Heart left ventricle (tissue), 16 donors: ENCODE measurements around the gene STK4. TPM values are rescaled to one million over a fixed set of nuclear protein-coding genes. Genes with fewer than 3 reads are reported as not detected.

Experiments
- ATAC-seq, 4 donors: fragments of 200-7000 bp; cut with Tn5 transposase; one replicate each; pipeline ENCODE4 v1.9.1; 2020 to 2022; ENCODE audit warnings: moderate library complexity in 4 of 4, mild to moderate bottlenecking in 3 of 4, moderate number of reproducible peaks in 1 of 4
- DNase-seq, 5 donors: peaks; one replicate each; pipeline ENCODE4 v3.0.0-alpha.2; 2020
- H3K27ac ChIP-seq, 12 donors: fragments of 200-600 bp; sonication (generic) in 4 of 12; one replicate each; pipeline versions ENCODE4 v1.5.0 to v1.8.0; 2016 to 2022; ENCODE audit warnings: mild to moderate bottlenecking in 2 of 12
- H3K27me3 ChIP-seq, 9 donors: fragments of 200-600 bp; sonication (generic) in 2 of 9; one replicate each; pipeline versions ENCODE4 v1.5.1 to v1.8.0; 2016 to 2022; ENCODE audit warnings: mild to moderate bottlenecking in 3 of 9
- H3K36me3 ChIP-seq, 9 donors: fragments of 200-600 bp; sonication (generic) in 2 of 9; one replicate each; pipeline versions ENCODE4 v1.5.0 to v1.8.0; 2018 to 2022; ENCODE audit warnings: mild to moderate bottlenecking in 2 of 9
- H3K4me1 ChIP-seq, 12 donors: fragments of 200-600 bp; sonication (generic) in 4 of 12; one replicate each; pipeline versions ENCODE4 v1.5.0 to v1.8.0; 2016 to 2022; ENCODE audit warnings: mild to moderate bottlenecking in 3 of 12
- H3K4me3 ChIP-seq, 12 donors: fragments of 200-600 bp; sonication (generic) in 4 of 12; one replicate each; pipeline versions ENCODE4 v1.5.0 to v1.8.0; 2017 to 2022; ENCODE audit warnings: mild to moderate bottlenecking in 9 of 12, moderate library complexity in 4 of 12
- H3K9me3 ChIP-seq, 12 donors: fragments of 200-600 bp; sonication (generic) in 4 of 12; one replicate each; pipeline versions ENCODE4 v1.5.0 to v1.8.0; 2016 to 2022; ENCODE audit warnings: mild to moderate bottlenecking in 1 of 12
- CTCF ChIP-seq, 12 donors: fragments of 200-600 bp; sonication (generic) in 4 of 12; IDR thresholded peaks; one replicate each; pipeline versions ENCODE4 v1.5.0 to v1.8.0; 2018 to 2022; ENCODE audit warnings: antibody characterized with exemption in 12 of 12, mild to moderate bottlenecking in 5 of 12
- POLR2A ChIP-seq, 2 donors: fragments of 450-650 bp; IDR thresholded peaks; one replicate each; pipeline ENCODE4 v1.6.1; 2017; ENCODE audit warnings: antibody characterized with exemption in 2 of 2, mild to moderate bottlenecking in 2 of 2, moderate library complexity in 2 of 2
- WGBS, 4 donors: extraction: QIAGEN DNeasy Blood & Tissue Kit in 2 of 4; methylation state at CpG; one replicate each; pipeline versions ENCODE4 v1.1.5 to v1.1.7; 2013 to 2018; 5-methylcytosine and 5-hydroxymethylcytosine counted together
- intact Hi-C, 10 donors: fragments of 100-400 bp; cut with DNase I; formaldehyde crosslinking; loops; one replicate each; pipeline versions ENCODE4 v1.11.1 to v1.14.2; 2022
- polyA plus RNA-seq, 2 donors: library from polyadenylated mRNA; stranded (reverse); fragments of 200-250 nt; gene quantifications; one replicate each; pipeline ENCODE4 v1.2.3, GENCODE V29; 2013
- total RNA-seq, 9 donors: library from RNA; depleted of rRNA in 2 of 9; stranded (reverse); fragments of >200 nt in 2 of 9; fragmentation: NEBNext Ultra II Directional in 3 of 9; extraction: Animal tissue kit (Norgen Biotek cat#: 25700) in 3 of 9; gene quantifications; one replicate each; pipeline versions ENCODE4 v1.1.0 to v1.2.4, GENCODE V29; 2016 to 2023
- donor health status: ischemic (EF 13 %, LVEDD 7.1; RV severe dilation, severe dysfunction).
- donor health status: healthy with polysubstance abuse.
- donor health status: DM: no; HTN: yes; CAD: no.
- donor health status: DM: no; HTN: no; CAD: no.
- donor health status: ischemic (EF 25% LVEDD 6.9; RV normal size, moderate dysfunction).
- donor health status: ischemic (EF 25% LVEDD 5.7; RV mildly dilated, moderate dysfunction).
- donor health status: healthy.
- donor health status: DM: yes; HTN: yes; CAD: no.
- donor health status: ischemic (EF 35%, LVEDD 5.7; RV mildly dilated, moderate dysfunction).
- donor health status: nonischemic (EF 11% LVEDD 7.7; RV severe dilation, severe dysfunction).
- donor health status: DM: yes; HTN: yes; CAD: no.
- donor health status: PGD.
- donor health status: ischemic (EF 29% LVEDD 5.4; RV normal size, mild dysfunction).
- donor health status: nonischemic (EF 23%, LVEDD 6.1; RV moderate dilation, normal function).

STK4 gene
- total and polyA plus RNA-seq, 11 donors, result 3.2 to 25.3 (median 9.3) TPM

- ATAC-seq (no peak), DNase-seq (no peak)
- no peaks in the 10 kb centered on the region for H3K4me1 ChIP-seq
- H3K36me3 ChIP-seq, result peaks cover 0 to 31% (median 3%) of the 10 kb centered on the region in 9 donors
- no peak for TF ChIP-seq POLR2A (IDR thresholded peaks at IDR 0.05)
- no peak for TF ChIP-seq CTCF (IDR thresholded peaks at IDR 0.05)
- H3K4me3 ChIP-seq, result no peak overlapping the region
- no peak overlapping the region for H3K27ac ChIP-seq
- intact Hi-C loops, result no loop called here
- no peaks in the 10 kb centered on the region for H3K27me3 ChIP-seq
- H3K9me3 ChIP-seq, result no peaks in the 10 kb centered on the region
Observed at GRCh38 chr20:45064812-45065211, 98.5 kb downstream of the STK4 start.

GRCh38 chr20:45066372-45066771 lies 100.1 kb downstream of the STK4 start:
- intact Hi-C loops, result no loop called here
- Histone ChIP-seq H3K9me3 (no peaks in the 10 kb centered on the region), H3K27ac (no peak overlapping the region), H3K36me3 (peaks cover 0 to 31% (median 0%) of the 10 kb centered on the region in 9 donors), H3K4me3 (no peak overlapping the region), H3K27me3 (no peaks in the 10 kb centered on the region), H3K4me1 (no peaks in the 10 kb centered on the region)
- ATAC-seq (no peak), DNase-seq (no peak)
- TF ChIP-seq CTCF (IDR thresholded peaks at IDR 0.05) (no peak), POLR2A (IDR thresholded peaks at IDR 0.05) (no peak)
- WGBS, 4 donors, result 88 to 92% (median 90%) methylated on average over 7 of the region's 7 CpGs

- ATAC-seq (no peak), DNase-seq (no peak)
- no peaks in the 10 kb centered on the region for H3K4me1 ChIP-seq
- 96 to 98% (median 97%) methylated on average over 4 of the region's 4 CpGs for WGBS, 4 donors
- no peak overlapping the region for H3K4me3 ChIP-seq
- no peak overlapping the region for H3K27ac ChIP-seq
- peaks cover 0 to 35% (median 0%) of the 10 kb centered on the region in 9 donors for H3K36me3 ChIP-seq
- TF ChIP-seq CTCF (IDR thresholded peaks at IDR 0.05), result no peak
- no peak for TF ChIP-seq POLR2A (IDR thresholded peaks at IDR 0.05)
- no peaks in the 10 kb centered on the region for H3K27me3 ChIP-seq
- intact Hi-C loops, result no loop called here
- no peaks in the 10 kb centered on the region for H3K9me3 ChIP-seq
Observed at GRCh38 chr20:45067087-45067486, 100.8 kb downstream of the STK4 start.

- DNase-seq (no peak), ATAC-seq (no peak)
- no peaks in the 10 kb centered on the region for H3K4me1 ChIP-seq
- peaks cover 0 to 37% (median 0%) of the 10 kb centered on the region in 9 donors for H3K36me3 ChIP-seq
- no peak overlapping the region for H3K4me3 ChIP-seq
- H3K9me3 ChIP-seq, result no peaks in the 10 kb centered on the region
- no peak for TF ChIP-seq CTCF (IDR thresholded peaks at IDR 0.05)
- no peak for TF ChIP-seq POLR2A (IDR thresholded peaks at IDR 0.05)
- no peaks in the 10 kb centered on the region for H3K27me3 ChIP-seq
- intact Hi-C loops, result no loop called here
- WGBS, 4 donors, result 87 to 93% (median 90%) methylated on average over 2 of the region's 2 CpGs
- no peak overlapping the region for H3K27ac ChIP-seq
Observed at GRCh38 chr20:45067558-45067957, 101.2 kb downstream of the STK4 start.
